Activated effector memory CD4-positive, alpha-beta T cell treated with Interleukin-2 at 50 U/mL for 16 hours (primary cell): Measurements from ENCODE around the gene HOXC5.

ENCODE experiments used
- DNase-seq: peaks from one replicate; pipeline ENCODE4 v3.0.0-alpha.2; 2020

The HOXC5 gene

GRCh38 chr12:54021432-54022013, 11.3 kb upstream of the HOXC5 start:
- no peak for DNase-seq

- no peak for DNase-seq
Observed at GRCh38 chr12:54022960-54023884, 9.6 kb upstream of the HOXC5 start.

- DNase-seq, result no peak
Observed at GRCh38 chr12:54024127-54024526, 8.7 kb upstream of the HOXC5 start.

GRCh38 chr12:54024581-54025305, 8.1 kb upstream of the HOXC5 start:
- DNase-seq, result no peak

GRCh38 chr12:54025499-54026405, 7.1 kb upstream of the HOXC5 start:
- DNase-seq, result no peak

GRCh38 chr12:54026640-54027441, 6.0 kb upstream of the HOXC5 start:
- DNase-seq, result no peak

GRCh38 chr12:54027442-54027786, 5.4 kb upstream of the HOXC5 start:
- DNase-seq, result no peak

- DNase-seq, result no peak
Observed at GRCh38 chr12:54028314-54029201, 4.3 kb upstream of the HOXC5 start, which contains the start of gene HOXC6. TSS of gene HOXC6 (plus strand) at chr12:54028440. CDS start at chr12:54028522, 82 bp downstream.

GRCh38 chr12:54029529-54030441, 3.1 kb upstream of the HOXC5 start:
- no peak for DNase-seq

- DNase-seq, result no peak
Observed at GRCh38 chr12:54030442-54030801, 2.4 kb upstream of the HOXC5 start.

GRCh38 chr12:54030889-54031471, 1.9 kb upstream of the HOXC5 start:
- DNase-seq, result no peak

- no peak for DNase-seq
Observed at GRCh38 chr12:54031480-54031879, 1.4 kb upstream of the HOXC5 start.

GRCh38 chr12:54032086-54032619, 697 bp upstream of the HOXC5 start:
- no peak for DNase-seq

GRCh38 chr12:54033106-54033979, 493 bp downstream of the HOXC5 start:
- DNase-seq, result no peak

GRCh38 chr12:54033980-54034784, 1.3 kb downstream of the HOXC5 start:
- no peak for DNase-seq

GRCh38 chr12:54034785-54035310, 2.0 kb downstream of the HOXC5 start:
- no peak for DNase-seq
